VCaP (cell line): ENCODE data around the gene ATP2C1.

Experiments used
- H3K27ac ChIP-seq: fragments of 450-650 bp; 2 replicates; pipeline ENCODE4 v1.5.1; 2017
- CTCF ChIP-seq: fragments of 450-650 bp; conservative IDR thresholded peaks from 2 replicates; pipeline ENCODE4 v1.5.1; 2017; ENCODE audit warnings: mild to moderate bottlenecking, moderate library complexity

Gene ATP2C1

GRCh38 chr3:130932979-130933378 is 39.1 kb downstream of the ATP2C1 start:
- no peak for TF ChIP-seq CTCF
- no peak overlapping the region for H3K27ac ChIP-seq

DNA sequence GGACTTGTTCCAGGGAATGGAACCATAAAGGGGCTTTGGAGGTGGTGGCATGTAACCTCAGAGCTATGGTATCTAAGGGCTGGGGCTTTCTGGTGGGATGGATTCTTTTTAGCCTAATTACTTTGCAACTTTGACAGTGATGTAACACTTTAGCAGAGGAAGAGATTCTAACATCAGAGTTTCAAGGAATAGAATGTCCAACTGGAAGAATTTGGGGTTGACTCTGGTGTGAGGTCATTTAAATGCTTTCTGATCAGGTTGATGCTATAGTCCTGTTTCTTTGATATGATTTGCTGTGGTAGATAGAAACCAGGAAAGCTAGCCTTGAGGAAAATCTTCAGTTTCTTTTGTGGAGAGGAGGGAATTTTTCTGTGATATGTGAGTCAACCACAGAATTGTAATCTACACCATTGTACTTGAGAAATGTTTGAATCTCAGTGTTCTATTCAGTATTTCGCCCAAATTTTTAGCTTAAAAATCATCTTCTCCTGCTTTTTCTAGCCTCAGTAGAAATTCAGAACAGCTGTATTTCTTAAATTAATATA is 40.0 kb downstream of the ATP2C1 start:
- no peak overlapping the region for H3K27ac ChIP-seq
- TF ChIP-seq CTCF: no peak

- no peak overlapping the region for H3K27ac ChIP-seq
These were observed 40.7 kb downstream of the ATP2C1 start for GRCh38 chr3:130934442-130935089.

GRCh38 chr3:130935761-130936492 is 42.0 kb downstream of the ATP2C1 start:
- no peak for TF ChIP-seq CTCF
- no peak overlapping the region for H3K27ac ChIP-seq

More at GRCh38 chr3:130934442-130935089, 40.7 kb downstream of the ATP2C1 start:
- no peak for TF ChIP-seq CTCF

GRCh38 chr3:130939753-130940152 is 45.9 kb downstream of the ATP2C1 start:
- TF ChIP-seq CTCF: no peak
- H3K27ac ChIP-seq: no peak overlapping the region

DNA sequence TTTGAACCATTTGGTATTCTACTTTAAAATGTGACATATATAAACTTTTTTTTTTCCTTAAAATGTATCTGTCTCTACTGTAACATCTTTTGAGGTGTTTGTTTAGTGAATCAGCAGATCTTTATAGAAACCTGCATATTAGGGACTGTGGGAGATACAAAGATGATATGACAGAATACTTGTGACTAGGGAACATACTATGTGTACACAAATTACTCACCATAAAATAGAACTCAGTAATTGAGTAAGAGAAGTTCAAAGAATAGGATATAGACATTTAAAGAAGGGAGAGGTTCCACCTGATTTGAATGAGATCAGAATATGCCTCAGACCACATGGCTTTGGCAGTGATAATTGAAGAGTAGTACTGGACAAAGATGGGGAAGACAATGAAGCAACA is 47.9 kb downstream of the ATP2C1 start:
- peak overlapping the region; percentile 8; the same call in 1 of the 2 replicates for H3K27ac ChIP-seq
- no peak for TF ChIP-seq CTCF

DNA sequence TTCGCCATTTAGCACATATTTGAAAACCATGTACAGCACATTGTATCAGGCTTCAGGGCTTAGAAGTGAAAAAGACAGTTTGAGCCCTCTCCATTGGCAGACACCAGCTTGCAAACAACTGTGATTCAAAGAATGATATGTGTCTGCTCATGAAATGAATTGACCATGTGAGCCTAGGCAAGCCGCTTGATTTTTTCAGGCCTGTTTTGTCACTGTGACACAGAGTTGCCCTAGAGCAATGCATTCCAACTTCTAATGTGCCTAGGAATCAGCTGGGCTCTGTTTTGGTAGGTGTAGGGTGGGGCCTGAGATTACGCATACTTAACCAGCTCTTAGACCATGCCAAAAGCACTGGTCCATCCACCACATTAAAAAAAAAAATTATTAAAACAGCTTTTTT is 53.0 kb downstream of the ATP2C1 start:
- no peak overlapping the region for H3K27ac ChIP-seq
- TF ChIP-seq CTCF: no peak
